ENCODE measurements around the gene NUP93.
A peak's percentile ranks its signal among the peaks of the same experiment; 100 is the strongest.

NUP93 gene

GRCh38 chr16:56743840-56744239 is 13.9 kb downstream of the NUP93 start:
- 75 to 85% methylated on average over 4 of the region's 4 CpGs for WGBS, 2 experiments (ENCODE audit: insufficient coverage in 2 of 2)
- Histone ChIP-seq H3K27ac (ENCODE audit: low read depth, low read length, severe bottlenecking) (peak overlapping the region; percentile 1), H3K36me3 (ENCODE audit: control insufficient read depth, insufficient read depth, low read length) (no peaks in the 10 kb centered on the region), H3K4me3 (ENCODE audit: extremely low read depth, insufficient read depth, low read length, poor library complexity, severe bottlenecking) (no peak overlapping the region), H3K9me3 (ENCODE audit: control insufficient read depth, low read length) (no peaks in the 10 kb centered on the region), H3K4me1 (ENCODE audit: control insufficient read depth, insufficient read depth, low read length, poor library complexity, severe bottlenecking) (peaks cover 46% of the 10 kb centered on the region)

- WGBS, 2 experiments (ENCODE audit: insufficient coverage in 2 of 2) = 67 to 72% methylated on average over 4 to 5 of the region's 5 CpGs
- H3K36me3 ChIP-seq (ENCODE audit: control insufficient read depth, insufficient read depth, low read length) = peaks cover 7% of the 10 kb centered on the region
- H3K9me3 ChIP-seq (ENCODE audit: control insufficient read depth, low read length) = no peaks in the 10 kb centered on the region
- H3K27ac ChIP-seq (ENCODE audit: low read depth, low read length, severe bottlenecking) = peak overlapping the region; percentile 24
- H3K4me3 ChIP-seq (ENCODE audit: extremely low read depth, insufficient read depth, low read length, poor library complexity, severe bottlenecking) = no peak overlapping the region
- peaks cover 46% of the 10 kb centered on the region for H3K4me1 ChIP-seq (ENCODE audit: control insufficient read depth, insufficient read depth, low read length, poor library complexity, severe bottlenecking)
These were observed 15.2 kb downstream of the NUP93 start for GRCh38 chr16:56744996-56745640.

GRCh38 chr16:56747486-56748045 is 17.6 kb downstream of the NUP93 start:
- no peaks in the 10 kb centered on the region for H3K9me3 ChIP-seq (ENCODE audit: control insufficient read depth, low read length)
- H3K4me3 ChIP-seq (ENCODE audit: extremely low read depth, insufficient read depth, low read length, poor library complexity, severe bottlenecking) = no peak overlapping the region
- peaks cover 35% of the 10 kb centered on the region for H3K4me1 ChIP-seq (ENCODE audit: control insufficient read depth, insufficient read depth, low read length, poor library complexity, severe bottlenecking)
- 73 to 93% methylated on average over 1 of the region's 1 CpG for WGBS, 2 experiments (ENCODE audit: insufficient coverage in 2 of 2)
- H3K27ac ChIP-seq (ENCODE audit: low read depth, low read length, severe bottlenecking) = peak overlapping the region; percentile 83
- H3K36me3 ChIP-seq (ENCODE audit: control insufficient read depth, insufficient read depth, low read length) = peaks cover 20% of the 10 kb centered on the region

- no peaks in the 10 kb centered on the region for H3K9me3 ChIP-seq (ENCODE audit: control insufficient read depth, low read length)
- H3K36me3 ChIP-seq (ENCODE audit: control insufficient read depth, insufficient read depth, low read length) = peaks cover 20% of the 10 kb centered on the region
- H3K4me1 ChIP-seq (ENCODE audit: control insufficient read depth, insufficient read depth, low read length, poor library complexity, severe bottlenecking) = peaks cover 29% of the 10 kb centered on the region
- H3K4me3 ChIP-seq (ENCODE audit: extremely low read depth, insufficient read depth, low read length, poor library complexity, severe bottlenecking) = no peak overlapping the region
- 94 to 95% methylated on average over 10 of the region's 10 CpGs for WGBS, 2 experiments (ENCODE audit: insufficient coverage in 2 of 2)
- H3K27ac ChIP-seq (ENCODE audit: low read depth, low read length, severe bottlenecking) = peak overlapping the region; percentile 83
These were observed 18.3 kb downstream of the NUP93 start for GRCh38 chr16:56748191-56748590.

GRCh38 chr16:56748826-56749225 is 18.9 kb downstream of the NUP93 start:
- Histone ChIP-seq H3K9me3 (ENCODE audit: control insufficient read depth, low read length) (no peaks in the 10 kb centered on the region), H3K36me3 (ENCODE audit: control insufficient read depth, insufficient read depth, low read length) (peaks cover 23% of the 10 kb centered on the region), H3K4me3 (ENCODE audit: extremely low read depth, insufficient read depth, low read length, poor library complexity, severe bottlenecking) (no peak overlapping the region), H3K27ac (ENCODE audit: low read depth, low read length, severe bottlenecking) (no peak overlapping the region), H3K4me1 (ENCODE audit: control insufficient read depth, insufficient read depth, low read length, poor library complexity, severe bottlenecking) (peaks cover 25% of the 10 kb centered on the region)
- 95 to 96% methylated on average over 3 of the region's 3 CpGs for WGBS, 2 experiments (ENCODE audit: insufficient coverage in 2 of 2)

- H3K4me1 ChIP-seq (ENCODE audit: control insufficient read depth, insufficient read depth, low read length, poor library complexity, severe bottlenecking) = peaks cover 21% of the 10 kb centered on the region
- peaks cover 32% of the 10 kb centered on the region for H3K36me3 ChIP-seq (ENCODE audit: control insufficient read depth, insufficient read depth, low read length)
- no peak overlapping the region for H3K27ac ChIP-seq (ENCODE audit: low read depth, low read length, severe bottlenecking)
- no peak overlapping the region for H3K4me3 ChIP-seq (ENCODE audit: extremely low read depth, insufficient read depth, low read length, poor library complexity, severe bottlenecking)
- H3K9me3 ChIP-seq (ENCODE audit: control insufficient read depth, low read length) = peaks cover 8% of the 10 kb centered on the region
- no CpG with 5 or more reads among the region's 3 CpGs for WGBS, 2 experiments (ENCODE audit: insufficient coverage in 2 of 2)
These were observed 20.0 kb downstream of the NUP93 start for GRCh38 chr16:56749672-56750491.

GRCh38 chr16:56753410-56753809 is 23.5 kb downstream of the NUP93 start:
- Histone ChIP-seq H3K36me3 (ENCODE audit: control insufficient read depth, insufficient read depth, low read length) (peaks cover 47% of the 10 kb centered on the region), H3K4me3 (ENCODE audit: extremely low read depth, insufficient read depth, low read length, poor library complexity, severe bottlenecking) (no peak overlapping the region), H3K9me3 (ENCODE audit: control insufficient read depth, low read length) (peaks cover 8% of the 10 kb centered on the region), H3K27ac (ENCODE audit: low read depth, low read length, severe bottlenecking) (no peak overlapping the region), H3K4me1 (ENCODE audit: control insufficient read depth, insufficient read depth, low read length, poor library complexity, severe bottlenecking) (no peaks in the 10 kb centered on the region)

- Histone ChIP-seq H3K4me1 (ENCODE audit: control insufficient read depth, insufficient read depth, low read length, poor library complexity, severe bottlenecking) (no peaks in the 10 kb centered on the region), H3K9me3 (ENCODE audit: control insufficient read depth, low read length) (peaks cover 8% of the 10 kb centered on the region), H3K36me3 (ENCODE audit: control insufficient read depth, insufficient read depth, low read length) (peaks cover 51% of the 10 kb centered on the region), H3K27ac (ENCODE audit: low read depth, low read length, severe bottlenecking) (no peak overlapping the region), H3K4me3 (ENCODE audit: extremely low read depth, insufficient read depth, low read length, poor library complexity, severe bottlenecking) (no peak overlapping the region)
These were observed 25.1 kb downstream of the NUP93 start for GRCh38 chr16:56755038-56755437.

GRCh38 chr16:56758432-56758831 is 28.5 kb downstream of the NUP93 start:
- no peak overlapping the region for H3K4me3 ChIP-seq (ENCODE audit: extremely low read depth, insufficient read depth, low read length, poor library complexity, severe bottlenecking)
- peaks cover 64% of the 10 kb centered on the region for H3K36me3 ChIP-seq (ENCODE audit: control insufficient read depth, insufficient read depth, low read length)
- peaks cover 8% of the 10 kb centered on the region for H3K9me3 ChIP-seq (ENCODE audit: control insufficient read depth, low read length)
- WGBS, 2 experiments (ENCODE audit: insufficient coverage in 2 of 2) = 97% methylated on average over 3 of the region's 3 CpGs
- no peak overlapping the region for H3K27ac ChIP-seq (ENCODE audit: low read depth, low read length, severe bottlenecking)
- H3K4me1 ChIP-seq (ENCODE audit: control insufficient read depth, insufficient read depth, low read length, poor library complexity, severe bottlenecking) = no peaks in the 10 kb centered on the region

- H3K9me3 ChIP-seq (ENCODE audit: control insufficient read depth, low read length) = peaks cover 7% of the 10 kb centered on the region
- H3K4me1 ChIP-seq (ENCODE audit: control insufficient read depth, insufficient read depth, low read length, poor library complexity, severe bottlenecking) = no peaks in the 10 kb centered on the region
- no peak overlapping the region for H3K27ac ChIP-seq (ENCODE audit: low read depth, low read length, severe bottlenecking)
- WGBS, 2 experiments (ENCODE audit: insufficient coverage in 2 of 2) = 85% methylated on average over 2 of the region's 4 CpGs; no CpG with 5 or more reads in 1 of the 2 experiments
- peaks cover 65% of the 10 kb centered on the region for H3K36me3 ChIP-seq (ENCODE audit: control insufficient read depth, insufficient read depth, low read length)
- H3K4me3 ChIP-seq (ENCODE audit: extremely low read depth, insufficient read depth, low read length, poor library complexity, severe bottlenecking) = no peak overlapping the region
These were observed 29.0 kb downstream of the NUP93 start for GRCh38 chr16:56758930-56759329.

Measured in mesodermal cell (in vitro differentiated cells).